Endothelial cell of umbilical vein (primary cell): Measurements from ENCODE around the gene CAMTA1. TPM values are rescaled to one million over a fixed set of nuclear protein-coding genes. Genes with fewer than 3 reads are reported as not detected.

Experiments
- BruUV-seq: library from RNA; stranded (reverse); fragments of 400-500 nt; replicated peaks from 2 replicates; lab custom pipeline; 2021; lab: Mats Ljungman, UMichigan
- CTCF ChIA-PET: fragments of 300-600, 350-600 bp; sonication (Branson Sonifier 250); formaldehyde crosslinking; loops from one replicate; lab custom pipeline; 2021; ENCODE audit warnings: antibody characterized with exemption, inconsistent platforms; lab: Charles Lee
- POLR2A ChIA-PET: fragments of 300-600, 350-600 bp; sonication (Branson Sonifier 250); formaldehyde crosslinking; loops from one replicate; lab custom pipeline; 2021; ENCODE audit warnings: antibody characterized with exemption, inconsistent platforms; lab: Charles Lee
- DNase-seq: peaks from one replicate; pipeline ENCODE4 v3.0.0-alpha.2; 2011; ENCODE audit warnings: low read depth, low spot score
- FAIRE-seq: peaks from 2 replicates; lab custom pipeline; 2011; peaks lifted over from hg19 to GRCh38; lab: Jason Lieb, UNC
- H2AFZ ChIP-seq: 2 replicates; pipeline ENCODE4 v1.6.0; 2012; ENCODE audit warnings: low read depth, low read length, control low read depth, inconsistent platforms
- H3K27ac ChIP-seq: 2 replicates; pipeline ENCODE4 v1.5.1; 2011; ENCODE audit warnings: low read depth, mild to moderate bottlenecking, control low read depth, low read length, moderate library complexity; ENCODE audit not compliant: insufficient read depth
- H3K27me3 ChIP-seq, 2 experiments: 2 replicates each; pipeline versions ENCODE4 v1.6.0 to v1.6.1; 2011; ENCODE audit warnings: low read length in 2 of 2, mixed read lengths in 1 of 2; ENCODE audit not compliant: control insufficient read depth in 2 of 2, insufficient read depth in 2 of 2
- H3K36me3 ChIP-seq, 2 experiments: 2 replicates in 1 of 2; 3 replicates in 1 of 2; pipeline ENCODE4 v1.5.1; 2011; ENCODE audit warnings: low read length in 2 of 2, mild to moderate bottlenecking in 1 of 2, moderate library complexity in 1 of 2; ENCODE audit not compliant: control insufficient read depth in 2 of 2, insufficient read depth in 2 of 2; ENCODE audit errors: extremely low read depth in 1 of 2
- H3K4me1 ChIP-seq: 3 replicates; pipeline ENCODE4 v1.5.1; 2011; ENCODE audit warnings: mild to moderate bottlenecking, low read length; ENCODE audit not compliant: control insufficient read depth, insufficient read depth; ENCODE audit errors: extremely low read depth
- H3K4me2 ChIP-seq: 2 replicates; pipeline ENCODE4 v1.6.1; 2011; ENCODE audit warnings: low read length, control low read depth, mixed read lengths; ENCODE audit not compliant: insufficient read depth
- H3K4me3 ChIP-seq, 3 experiments: fragments of 200-600 bp in 1 of 3; sonication (generic), shearing (Covaris generic) in 1 of 3; replicated peaks in 1 of 3; 2 replicates each; pipeline ENCODE4 v1.5.1; 2011 to 2016; ENCODE audit warnings: control low read depth in 3 of 3, low read length in 3 of 3, mild to moderate bottlenecking in 2 of 3, inconsistent platforms in 1 of 3, low read depth in 1 of 3, moderate library complexity in 1 of 3; ENCODE audit not compliant: insufficient read depth in 1 of 3
- H3K79me2 ChIP-seq: 2 replicates; pipeline ENCODE4 v1.6.0; 2012; ENCODE audit warnings: low read length, inconsistent platforms; ENCODE audit not compliant: control insufficient read depth, insufficient read depth
- H3K9ac ChIP-seq: replicated peaks from 2 replicates; pipeline ENCODE3; 2011; ENCODE audit warnings: low read length, control low read depth; ENCODE audit not compliant: insufficient read depth; ENCODE audit errors: extremely low read depth
- H3K9me1 ChIP-seq: replicated peaks from 3 replicates; pipeline ENCODE4 v1.6.0; 2011; ENCODE audit warnings: mild to moderate bottlenecking, low read length; ENCODE audit not compliant: control insufficient read depth, insufficient read depth; ENCODE audit errors: extremely low read depth
- H3K9me3 ChIP-seq: replicated peaks from 2 replicates; pipeline ENCODE4 v1.5.1; 2012; ENCODE audit warnings: low read length, inconsistent platforms; ENCODE audit not compliant: control insufficient read depth, insufficient read depth
- H4K20me1 ChIP-seq: replicated peaks from 2 replicates; pipeline ENCODE3; 2011; ENCODE audit warnings: mild to moderate bottlenecking, low read length; ENCODE audit not compliant: control insufficient read depth, insufficient read depth; ENCODE audit errors: extremely low read depth
- EZH2 ChIP-seq: IDR thresholded peaks from 2 replicates; pipeline ENCODE4 v1.6.1; 2012; ENCODE audit warnings: borderline replicate concordance, low read depth, mild to moderate bottlenecking, moderate library complexity, low read length, inconsistent platforms; ENCODE audit not compliant: severe bottlenecking
- FOS ChIP-seq: IDR thresholded peaks from 2 replicates; pipeline ENCODE4 v1.6.1; 2011; ENCODE audit warnings: mild to moderate bottlenecking, low read length, moderate library complexity, borderline replicate concordance; ENCODE audit not compliant: insufficient read depth
- GATA2 ChIP-seq: IDR thresholded peaks from 2 replicates; pipeline ENCODE4 v1.7.0; 2011; ENCODE audit warnings: low read depth, mild to moderate bottlenecking, moderate library complexity, mixed read lengths, low read length; ENCODE audit not compliant: insufficient read length, insufficient read depth
- JUN ChIP-seq: IDR thresholded peaks from 2 replicates; pipeline ENCODE4 v1.6.1; 2011; ENCODE audit warnings: borderline replicate concordance, low read depth; ENCODE audit not compliant: insufficient read length, insufficient read depth
- MYC ChIP-seq: IDR thresholded peaks from one replicate; pipeline ENCODE4 v1.6.1; 2011; ENCODE audit warnings: mild to moderate bottlenecking, low read depth, low read length
- POLR2A ChIP-seq: IDR thresholded peaks from 2 replicates; pipeline ENCODE4 v1.6.1; 2012; ENCODE audit warnings: low read depth, mild to moderate bottlenecking, control low read depth, low read length
- POLR2AphosphoS5 ChIP-seq: IDR thresholded peaks from 2 replicates; pipeline ENCODE4 v1.6.1; 2012; ENCODE audit warnings: low read depth, mild to moderate bottlenecking, control low read depth, low read length, moderate library complexity; ENCODE audit not compliant: insufficient read depth
- dilution Hi-C: fragments of 300-500 bp; cut with MboI; formaldehyde crosslinking; loops from one replicate; pipeline ENCODE4 v1.15.0; 2019; ENCODE audit warnings: low sequenced_read_pairs; ENCODE audit not compliant: extremely low pct_ligation_motif_present
- intact Hi-C: fragments of 100-400 bp; cut with micrococcal nuclease; formaldehyde crosslinking; loops from one replicate; pipeline ENCODE4 v1.10.0; 2022
- polyA plus RNA-seq, 4 experiments: library from polyadenylated mRNA; depleted of rRNA in 3 of 4; stranded (reverse) in 3 of 4; unstranded in 1 of 4; fragments of >200 nt; gene quantifications; 2 replicates each; pipeline versions ENCODE4 v1.2.1 to v1.2.3, GENCODE V29; 2011 to 2012; ENCODE audit warnings: missing spikeins in 1 of 4
- total RNA-seq: library from RNA; stranded (reverse); gene quantifications from 2 replicates; pipeline ENCODE4 v1.2.3, GENCODE V29; 2021
- TF ChIP-seq, protein P1 (sequence below), 2 donors: IDR thresholded peaks; 1 replicate in 1 of 2; 2 replicates in 1 of 2; pipeline ENCODE4 v1.5.1; 2011; ENCODE audit warnings: low read length in 2 of 2, mild to moderate bottlenecking in 2 of 2, moderate library complexity in 2 of 2, control low read depth in 1 of 2, inconsistent platforms in 1 of 2, low read depth in 1 of 2; ENCODE audit not compliant: insufficient read depth in 1 of 2; ENCODE audit errors: extremely low read depth in 1 of 2
- TF ChIP-seq, protein P2 (sequence below): IDR thresholded peaks from 2 replicates; pipeline ENCODE4 v1.6.1; 2011; ENCODE audit not compliant: insufficient read depth, insufficient read length

CAMTA1 gene
- total and polyA plus RNA-seq, 2 donors (not counting 3 experiments of a cell fraction or from before 2014, with no cell fraction given) = 50.8 to 92.7 TPM

DNA sequence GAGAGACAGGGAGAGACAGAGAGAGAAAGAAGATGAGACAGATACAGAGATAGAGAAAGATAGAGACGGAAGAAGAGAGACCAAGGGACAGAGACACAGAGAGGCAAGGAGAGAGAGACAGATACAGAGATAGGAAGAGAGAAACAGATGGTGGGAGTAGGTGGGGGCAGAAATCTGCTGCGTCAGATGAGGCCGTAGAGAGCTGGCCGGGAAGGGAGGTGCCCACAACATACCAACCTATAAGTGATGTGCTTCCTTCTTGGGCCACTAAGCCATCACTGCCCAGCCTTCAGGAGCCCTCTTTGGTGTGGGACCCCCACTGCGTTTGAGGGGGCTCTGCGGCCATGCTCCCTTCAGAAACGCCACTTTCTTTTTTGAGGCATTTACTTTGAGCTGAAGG lies 678.3 kb downstream of the CAMTA1 start:
- dilution Hi-C loops = no loop called here
- no peak for DNase-seq
- H3K4me3 ChIP-seq = no peak overlapping the region
- H3K9ac ChIP-seq = no peak overlapping the region
- H3K4me1 ChIP-seq = no peaks in the 10 kb centered on the region
- H3K79me2 ChIP-seq = no peaks in the 10 kb centered on the region
- no peak overlapping the region for H3K4me2 ChIP-seq
- TF ChIP-seq POLR2AphosphoS5 = no peak
- TF ChIP-seq, protein P1, sequence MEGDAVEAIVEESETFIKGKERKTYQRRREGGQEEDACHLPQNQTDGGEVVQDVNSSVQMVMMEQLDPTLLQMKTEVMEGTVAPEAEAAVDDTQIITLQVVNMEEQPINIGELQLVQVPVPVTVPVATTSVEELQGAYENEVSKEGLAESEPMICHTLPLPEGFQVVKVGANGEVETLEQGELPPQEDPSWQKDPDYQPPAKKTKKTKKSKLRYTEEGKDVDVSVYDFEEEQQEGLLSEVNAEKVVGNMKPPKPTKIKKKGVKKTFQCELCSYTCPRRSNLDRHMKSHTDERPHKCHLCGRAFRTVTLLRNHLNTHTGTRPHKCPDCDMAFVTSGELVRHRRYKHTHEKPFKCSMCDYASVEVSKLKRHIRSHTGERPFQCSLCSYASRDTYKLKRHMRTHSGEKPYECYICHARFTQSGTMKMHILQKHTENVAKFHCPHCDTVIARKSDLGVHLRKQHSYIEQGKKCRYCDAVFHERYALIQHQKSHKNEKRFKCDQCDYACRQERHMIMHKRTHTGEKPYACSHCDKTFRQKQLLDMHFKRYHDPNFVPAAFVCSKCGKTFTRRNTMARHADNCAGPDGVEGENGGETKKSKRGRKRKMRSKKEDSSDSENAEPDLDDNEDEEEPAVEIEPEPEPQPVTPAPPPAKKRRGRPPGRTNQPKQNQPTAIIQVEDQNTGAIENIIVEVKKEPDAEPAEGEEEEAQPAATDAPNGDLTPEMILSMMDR (IDR thresholded peaks at IDR 0.05; ENCODE audit: extremely low read depth in 1 of 2, insufficient read depth in 1 of 2, low read depth in 1 of 2, low read length in 2 of 2) = no peak
- no peak for TF ChIP-seq EZH2
- TF ChIP-seq POLR2A = no peak
- no peak for TF ChIP-seq FOS
- TF ChIP-seq JUN = no peak
- no peak for TF ChIP-seq MYC
- TF ChIP-seq, protein P2, sequence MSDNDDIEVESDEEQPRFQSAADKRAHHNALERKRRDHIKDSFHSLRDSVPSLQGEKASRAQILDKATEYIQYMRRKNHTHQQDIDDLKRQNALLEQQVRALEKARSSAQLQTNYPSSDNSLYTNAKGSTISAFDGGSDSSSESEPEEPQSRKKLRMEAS = no peak
- TF ChIP-seq GATA2 = no peak
- H3K36me3 ChIP-seq = no peaks in the 10 kb centered on the region
- no peak overlapping the region for H2AFZ ChIP-seq
- ChIA-PET CTCF (interaction anchor here (1.4 to 2.0 kb wide), 2 partner anchors 22 to 245 kb away, joined by 3 to 4 read pairs; no protein-coding TSS in a partner anchor), POLR2A (no interaction called here)
- no TSS peak for BruUV-seq
- FAIRE-seq = no peak
- H4K20me1 ChIP-seq = no peaks in the 10 kb centered on the region
- no peaks in the 10 kb centered on the region for H3K9me3 ChIP-seq
- no peak overlapping the region for H3K27ac ChIP-seq
- intact Hi-C loops = no loop called here
- H3K9me1 ChIP-seq = no peaks in the 10 kb centered on the region
- no peaks in the 10 kb centered on the region for H3K27me3 ChIP-seq
